ENCODE results near the gene SETD1A.

The SETD1A gene

DNA sequence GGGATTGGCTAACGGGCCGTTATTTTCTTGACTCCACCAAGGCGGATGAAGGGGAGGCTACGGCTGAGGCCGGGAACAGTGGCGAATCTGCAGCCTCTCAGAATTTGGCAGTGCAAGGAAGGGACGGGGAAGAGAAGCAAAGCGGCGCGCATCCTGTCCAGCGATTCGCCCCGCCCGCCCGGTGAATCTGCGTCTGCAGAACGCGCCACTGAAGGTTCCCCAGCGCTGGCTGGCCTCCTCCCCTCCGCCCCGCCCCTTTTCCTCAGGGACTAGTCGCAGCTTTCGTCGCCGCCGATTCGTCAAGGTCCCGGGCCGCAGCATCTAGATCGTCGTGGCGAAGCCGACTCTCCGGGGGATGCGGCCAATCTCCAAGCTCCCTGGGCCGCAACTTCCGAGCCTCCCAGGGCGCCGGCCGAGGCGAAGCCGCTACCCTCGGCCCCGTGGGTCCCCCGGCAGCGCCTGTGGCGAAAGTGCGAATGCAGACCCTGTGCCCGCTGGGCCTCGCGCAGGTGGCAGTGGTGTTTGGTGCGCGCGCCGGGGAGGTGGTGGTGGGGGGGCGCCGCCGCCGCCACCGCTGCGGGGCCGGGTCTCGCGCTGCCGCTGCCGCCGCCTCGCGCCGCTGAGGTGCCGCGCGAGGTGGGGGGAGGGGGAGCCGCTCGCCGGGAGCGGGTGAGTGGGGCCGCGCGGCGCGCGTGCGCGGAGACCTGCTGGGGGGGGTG lies at the start of gene SETD1A:
SETD1A (plus strand) TSS at position 299 of the 719 bp plus-strand sequence. CDS start 978 bp downstream, outside the sequence.
- peak; percentile 96 for DNase-seq (ENCODE audit: low spot score)

DNA sequence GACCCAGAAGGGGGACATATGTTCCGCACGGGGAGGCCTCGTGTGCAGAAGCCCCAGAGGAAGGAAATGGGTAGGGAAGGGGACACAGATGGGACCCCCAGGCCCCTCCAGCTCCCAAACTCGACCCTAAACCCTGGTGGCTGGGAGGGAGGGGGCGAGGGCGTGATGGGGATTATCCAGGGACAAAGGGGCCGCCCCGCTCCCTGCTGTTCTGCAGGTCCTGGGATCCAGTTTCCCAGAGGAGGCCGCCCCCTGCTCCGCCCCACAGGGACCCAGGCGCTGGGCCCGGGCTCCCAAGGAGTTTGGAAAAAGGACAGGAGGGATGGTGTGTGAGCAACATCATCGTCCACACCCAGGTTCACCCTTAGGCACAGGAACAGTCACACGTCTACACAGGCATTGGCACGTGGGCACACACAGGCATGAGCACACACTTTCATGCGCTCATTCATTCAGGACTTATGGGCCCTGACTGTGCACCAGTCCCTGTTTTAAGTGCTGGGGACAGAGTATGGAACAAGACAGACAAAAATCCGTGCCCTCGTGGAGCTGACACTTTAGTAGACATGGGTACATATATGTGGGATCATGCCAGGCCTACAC lies 47.0 kb upstream of the SETD1A start:
- DNase-seq (ENCODE audit: low spot score) = no peak

DNA sequence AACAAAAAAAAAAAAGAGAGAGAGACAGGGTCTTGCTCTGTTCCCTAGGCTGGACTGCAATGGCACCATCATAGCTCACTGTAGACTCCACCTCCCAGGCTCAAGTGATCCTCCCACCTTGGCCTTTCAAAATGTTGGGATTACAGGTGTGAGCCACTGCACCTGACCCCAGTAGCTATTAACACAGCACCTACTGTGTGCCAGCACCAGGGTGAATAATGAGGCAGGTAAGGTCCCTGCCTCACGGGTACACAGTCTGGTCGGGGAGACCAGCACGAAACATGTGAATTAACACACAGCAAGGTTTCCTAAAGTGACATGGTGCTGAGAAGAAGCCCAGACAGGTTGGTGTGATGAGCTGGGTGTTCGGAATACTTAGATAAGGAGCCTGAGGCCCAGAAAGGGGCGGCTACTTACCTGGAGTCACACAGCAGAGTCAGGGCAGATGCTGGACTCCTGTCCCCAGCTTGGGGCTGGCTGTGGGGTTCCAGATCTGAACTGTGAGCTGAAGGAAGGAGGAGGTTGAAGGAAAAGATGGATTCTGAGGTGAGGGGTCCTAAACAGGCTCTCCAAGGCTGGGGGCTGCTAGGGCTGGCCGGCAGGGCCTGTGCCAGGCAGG lies 44.7 kb upstream of the SETD1A start:
- DNase-seq (ENCODE audit: low spot score) = no peak

DNA sequence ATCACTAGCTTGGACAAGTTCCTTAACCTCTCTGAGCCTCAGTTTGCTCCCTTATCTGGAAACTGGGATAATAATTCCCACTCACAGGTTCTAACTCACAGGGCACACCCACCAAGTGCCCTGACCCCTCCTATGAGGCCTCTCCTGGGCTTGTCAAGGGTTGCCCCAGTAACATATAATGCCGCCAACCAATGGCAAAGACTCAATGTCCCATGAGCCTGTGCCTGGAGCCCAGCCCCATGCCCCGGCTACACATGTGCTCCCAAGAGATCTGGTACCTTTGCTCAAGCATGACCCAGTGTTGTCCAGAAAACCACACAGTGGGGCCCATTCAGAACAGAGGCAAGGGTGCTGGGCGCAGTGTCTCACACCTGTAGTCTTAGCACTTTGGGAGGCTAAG lies 42.7 kb upstream of the SETD1A start:
- DNase-seq (ENCODE audit: low spot score) = peak; percentile 38

DNA sequence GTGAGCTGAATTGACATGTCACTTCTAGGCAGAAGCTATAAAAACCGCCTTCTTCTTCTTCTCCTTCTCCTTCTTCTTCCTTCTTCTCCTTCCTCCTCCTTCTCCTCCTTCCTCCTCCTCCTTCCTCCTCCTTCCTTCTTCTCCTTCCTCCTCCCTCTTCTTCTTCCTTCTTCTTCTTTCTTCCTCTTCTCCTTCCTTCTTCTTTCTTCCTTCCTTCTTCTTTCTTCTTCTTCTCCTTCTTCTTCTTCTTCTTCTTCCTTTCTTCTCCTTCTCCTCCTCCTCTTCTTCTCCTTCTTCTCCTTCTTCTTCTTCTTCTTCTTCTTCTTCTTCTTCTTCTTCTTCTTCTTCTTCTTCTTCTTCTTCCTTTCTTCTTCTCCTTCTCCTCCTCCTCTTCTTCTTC lies 38.9 kb upstream of the SETD1A start:
- no peak for DNase-seq (ENCODE audit: low spot score)

DNA sequence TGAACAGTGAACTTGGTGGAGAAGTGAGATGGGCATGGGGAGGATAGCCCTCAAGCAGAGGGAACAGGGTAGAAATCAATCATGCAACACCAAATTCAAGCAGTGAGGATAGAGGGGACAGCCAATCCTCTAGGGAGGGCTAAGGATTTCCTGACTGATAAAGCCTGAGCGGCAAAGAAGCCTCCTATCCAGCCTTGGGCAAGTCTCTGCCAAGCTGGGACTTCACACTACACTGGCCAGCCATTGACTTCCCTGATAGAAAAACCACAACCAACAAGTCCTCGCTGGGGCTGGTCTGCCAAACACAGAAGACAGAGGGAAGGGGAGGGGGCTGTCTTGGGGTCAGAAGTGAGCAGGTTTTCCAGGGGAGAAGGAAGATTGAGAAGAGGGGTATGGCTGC lies 36.7 kb upstream of the SETD1A start:
- no peak for DNase-seq (ENCODE audit: low spot score)

DNA sequence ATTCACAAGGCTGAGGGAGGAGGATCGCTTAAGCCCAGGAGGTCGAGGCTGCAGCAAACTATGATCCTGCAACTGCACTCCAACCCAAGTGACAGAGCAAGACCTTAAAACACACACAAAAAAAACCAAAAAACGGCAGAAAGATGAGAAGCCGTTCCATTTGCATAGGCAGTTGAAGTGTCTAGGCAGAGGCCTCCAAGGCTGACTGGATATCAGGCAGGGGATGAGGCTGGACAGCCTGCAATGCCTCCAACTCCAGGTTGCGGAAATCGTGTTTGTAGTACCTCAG lies 36.2 kb upstream of the SETD1A start:
- no peak for DNase-seq (ENCODE audit: low spot score)

DNA sequence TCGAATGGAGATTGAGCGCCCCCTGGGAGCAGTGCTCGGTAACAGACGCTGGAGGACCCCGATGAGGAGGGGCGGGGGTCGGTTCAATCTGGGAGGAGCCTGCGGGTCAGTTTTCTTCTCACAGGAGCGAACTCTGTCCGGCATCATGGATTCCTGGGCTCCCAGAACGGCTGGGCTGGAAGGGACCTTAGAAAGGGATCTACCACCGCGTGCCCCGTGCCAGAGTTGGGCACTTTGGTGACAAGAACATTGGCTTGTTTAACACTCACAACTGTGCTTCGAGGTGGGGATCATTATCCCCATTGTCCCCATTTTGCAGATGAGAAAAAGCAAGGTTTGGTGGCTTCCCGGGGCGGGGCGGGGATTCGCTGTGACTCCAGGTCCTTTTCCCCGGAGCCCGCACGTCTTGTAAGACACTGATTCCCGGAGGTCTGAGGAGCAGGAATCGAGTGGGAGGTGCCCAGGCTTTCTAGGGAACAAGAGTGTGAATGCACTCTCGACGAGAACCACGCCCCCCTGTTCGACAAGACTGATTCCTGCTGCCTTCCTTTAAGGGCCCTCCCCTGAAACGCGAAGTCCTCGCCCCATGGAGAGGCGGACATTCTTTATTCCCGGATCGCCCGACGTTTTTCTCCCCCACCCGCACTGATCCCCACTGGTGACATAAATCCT lies 35.7 kb upstream of the SETD1A start:
- DNase-seq (ENCODE audit: low spot score) = peak; percentile 86

DNA sequence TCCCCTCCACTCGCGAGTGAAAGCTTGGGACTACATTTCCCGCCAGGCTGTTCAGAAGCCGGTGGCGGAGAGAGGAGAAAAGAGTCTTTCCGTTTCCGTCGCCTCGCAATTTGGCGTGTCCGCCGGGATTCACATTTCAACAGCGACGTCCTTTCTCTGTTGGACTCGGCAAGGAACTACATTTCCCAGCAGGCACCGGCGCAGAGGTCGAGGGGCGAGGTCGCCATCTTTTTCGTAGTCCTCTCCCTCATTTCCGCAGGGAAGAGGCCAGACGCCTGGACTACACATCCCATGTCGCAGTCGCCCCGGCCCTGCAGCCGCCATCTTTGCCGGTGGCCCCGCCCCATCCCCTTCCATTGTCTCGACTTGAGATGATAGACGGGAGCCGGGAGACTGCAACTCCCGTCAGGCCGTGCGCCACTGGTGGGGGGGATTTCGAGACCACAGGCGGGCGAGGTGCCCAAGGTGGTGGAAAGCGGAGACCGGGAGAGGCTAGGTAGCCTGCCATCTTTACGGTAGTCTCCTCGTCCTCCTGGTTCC lies 35.1 kb upstream of the SETD1A start:
- DNase-seq (ENCODE audit: low spot score) = peak; percentile 95

DNA sequence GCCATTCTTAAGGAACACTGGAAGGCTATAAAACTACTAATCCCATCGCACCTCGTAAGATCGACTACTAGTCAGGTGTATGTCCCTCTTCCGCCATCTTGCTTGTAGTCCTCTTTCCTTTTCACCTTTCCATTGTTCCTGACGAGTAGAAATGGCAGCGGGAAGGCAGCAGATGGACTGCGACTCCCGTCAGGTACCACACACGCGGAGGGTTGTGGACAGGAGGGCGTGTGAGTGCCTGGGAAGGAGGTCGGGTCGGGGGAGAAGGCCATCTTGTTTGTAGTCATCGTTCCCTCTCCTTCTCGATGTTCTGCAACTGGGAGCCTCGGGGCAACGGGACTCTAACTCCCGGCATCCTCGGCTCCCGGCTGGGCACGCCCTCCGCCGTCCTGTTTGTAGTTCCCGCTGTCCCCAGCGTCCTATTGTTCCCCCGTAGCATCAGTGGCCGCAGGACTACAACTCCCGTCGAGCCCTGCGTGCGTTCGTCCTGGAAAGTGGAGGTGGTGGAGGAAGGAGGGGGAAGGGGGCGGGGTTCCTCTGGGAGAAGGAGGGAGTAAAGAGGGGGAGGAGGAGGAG lies 34.5 kb upstream of the SETD1A start:
- DNase-seq (ENCODE audit: low spot score) = peak; percentile 95

DNA sequence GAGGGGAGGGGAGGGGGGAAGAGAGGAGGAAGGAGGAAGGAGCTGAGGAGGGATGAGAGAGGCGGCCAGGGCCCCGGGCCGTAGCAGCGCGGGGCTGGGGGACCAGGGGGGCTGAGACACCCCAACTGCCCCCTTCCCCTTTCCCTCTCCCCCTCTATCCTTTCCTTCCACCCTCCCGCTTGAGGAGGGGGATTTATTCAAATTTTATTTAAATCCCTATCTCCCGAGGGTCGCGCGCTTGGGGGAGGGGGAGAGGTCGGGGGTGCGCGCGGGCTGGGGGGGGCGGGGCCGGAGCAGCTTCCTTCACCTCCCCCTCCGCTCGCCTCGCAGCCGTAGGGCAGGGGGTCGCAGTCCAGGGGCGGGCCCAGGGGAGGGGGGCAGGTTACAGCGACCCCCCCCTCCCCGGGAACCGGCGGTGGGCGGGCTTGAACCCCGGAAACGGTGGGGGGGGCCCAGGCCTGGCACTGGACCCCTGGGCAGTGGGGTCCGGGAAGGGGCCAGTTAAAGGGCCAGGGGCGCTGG lies 33.9 kb upstream of the SETD1A start, which contains the start of gene FBXL19:
FBXL19 (plus strand) TSS at position 19 of the 522 bp plus-strand sequence. CDS start 2,183 bp downstream, outside the sequence.
- DNase-seq (ENCODE audit: low spot score) = no peak

DNA sequence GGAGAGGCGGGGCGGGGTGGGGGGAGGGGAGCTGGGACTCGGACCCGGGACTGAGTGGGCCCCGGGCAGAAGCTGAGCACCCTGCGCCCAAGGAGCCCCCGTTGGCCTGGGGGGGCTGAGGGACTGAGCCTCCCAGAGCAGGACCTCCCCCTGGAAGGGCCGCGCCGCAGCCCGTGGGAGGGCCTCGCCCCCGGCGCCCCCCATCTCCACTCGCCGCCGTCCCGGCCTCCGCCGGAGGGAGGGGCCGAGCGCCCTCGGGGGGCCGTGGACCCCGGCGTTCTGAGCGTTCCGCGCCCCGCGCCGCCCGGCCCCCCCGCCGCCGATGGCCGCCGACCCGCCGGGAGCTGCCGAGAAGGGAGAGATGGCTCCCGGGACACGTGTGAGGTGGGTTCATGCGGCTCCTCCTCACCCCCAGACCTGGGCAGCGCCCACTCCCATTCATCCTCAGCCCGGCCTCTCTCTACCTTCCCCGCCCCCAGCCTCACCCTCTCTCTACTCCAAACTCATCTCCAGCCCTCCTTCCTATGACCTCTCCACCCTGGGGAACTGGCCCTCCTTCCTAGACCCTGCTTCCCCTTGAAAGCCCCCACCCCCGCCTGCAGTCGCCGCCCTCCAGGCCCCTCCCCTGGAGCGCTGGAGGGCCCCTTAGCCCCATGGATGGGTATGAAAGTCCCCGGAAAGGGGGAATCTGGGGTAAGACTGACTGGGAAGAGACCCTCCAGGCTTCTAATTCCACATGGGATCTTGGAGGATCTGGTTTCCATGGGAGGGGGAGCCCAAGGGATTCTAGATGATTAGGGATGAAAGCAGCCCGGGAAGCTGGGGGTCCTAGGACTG lies 33.3 kb upstream of the SETD1A start:
- DNase-seq (ENCODE audit: low spot score) = peak; percentile 14

DNA sequence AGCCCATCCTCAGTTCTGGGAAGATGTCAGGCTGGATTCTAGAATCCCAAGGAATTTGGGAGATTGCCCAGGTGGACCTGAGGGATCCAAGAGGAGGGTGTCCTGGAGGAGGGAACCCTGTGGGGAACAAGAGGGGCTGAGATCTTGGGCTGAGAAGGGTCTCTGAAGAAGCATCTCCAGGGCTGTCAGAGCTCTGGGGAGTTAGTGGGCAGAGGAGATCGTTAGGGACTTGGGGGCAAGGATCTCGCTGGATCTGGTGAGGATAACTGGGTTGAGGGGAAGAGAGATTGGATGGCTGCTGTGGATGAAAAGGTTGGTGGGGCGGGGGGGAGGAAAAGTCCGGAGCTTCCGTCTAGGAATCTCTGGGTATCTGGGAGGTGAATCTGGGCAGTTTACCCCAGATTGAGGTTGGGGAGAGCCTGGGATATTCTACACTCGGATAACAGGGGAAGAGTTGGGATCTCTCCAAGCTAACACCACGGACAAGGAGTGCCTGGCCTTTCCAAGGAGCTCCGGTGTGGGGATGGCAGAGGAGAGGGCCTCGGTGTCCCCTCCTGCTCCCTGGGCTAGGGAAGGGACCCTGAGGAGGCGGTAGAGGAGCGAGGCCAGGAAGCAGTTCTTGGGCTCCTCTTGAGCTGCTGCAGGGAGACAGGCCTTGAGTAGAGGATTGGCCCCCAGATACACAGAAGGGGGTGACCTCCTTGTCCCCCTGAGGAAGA lies 32.5 kb upstream of the SETD1A start:
- DNase-seq (ENCODE audit: low spot score) = no peak

DNA sequence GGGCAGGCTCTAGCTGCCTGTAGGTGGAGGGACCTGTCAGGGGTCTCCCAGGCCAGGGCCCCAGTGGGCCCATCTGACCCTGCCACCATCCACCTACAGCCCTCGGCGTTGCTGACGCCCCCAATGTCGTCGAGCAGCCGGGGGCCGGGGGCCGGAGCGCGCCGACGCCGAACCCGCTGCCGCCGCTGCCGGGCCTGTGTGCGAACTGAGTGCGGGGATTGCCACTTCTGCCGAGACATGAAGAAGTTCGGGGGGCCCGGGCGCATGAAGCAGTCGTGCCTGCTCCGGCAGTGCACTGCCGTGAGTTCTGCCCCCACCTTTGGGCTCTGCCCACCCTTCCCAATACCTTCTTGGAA lies 31.9 kb upstream of the SETD1A start:
- no peak for DNase-seq (ENCODE audit: low spot score)

DNA sequence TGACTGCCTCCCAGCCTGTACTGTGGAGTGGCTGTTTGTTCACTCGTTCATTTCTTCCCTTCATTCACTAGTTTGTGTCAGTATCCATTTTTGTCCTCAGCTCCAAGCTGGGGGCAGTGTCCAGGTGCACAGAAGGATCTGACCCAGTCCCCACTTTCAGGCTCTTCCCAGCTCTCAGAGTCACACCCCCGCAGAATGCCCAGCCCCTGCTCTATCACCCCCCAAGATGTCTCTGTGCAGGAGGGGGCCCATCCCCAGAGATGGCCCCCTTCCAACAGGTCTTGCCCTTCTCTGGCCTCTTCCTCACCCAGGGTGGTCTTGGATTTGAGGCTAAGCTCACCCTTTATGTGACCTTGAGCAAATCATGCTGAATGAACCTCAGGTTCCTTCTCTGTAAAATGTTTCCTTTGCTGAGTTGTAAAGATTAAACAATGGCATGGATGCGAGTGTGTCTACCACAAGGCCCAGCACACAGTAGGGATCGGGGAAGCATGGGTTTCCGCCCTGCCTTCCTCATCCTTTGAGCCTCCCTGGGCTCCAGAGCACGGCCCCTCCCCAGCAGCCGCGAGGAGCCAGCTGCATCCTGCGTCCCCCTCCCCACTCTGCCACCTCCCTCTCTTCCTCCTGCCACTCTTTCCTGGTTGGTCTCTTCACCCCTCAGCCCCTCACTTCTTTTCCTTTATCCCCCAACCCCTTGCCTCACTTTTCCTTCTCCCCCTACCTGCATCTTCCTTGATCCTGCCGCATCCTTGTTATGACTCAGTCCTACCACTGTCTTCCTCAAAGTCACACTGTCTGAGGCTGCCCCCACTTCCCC lies 31.4 kb upstream of the SETD1A start:
- no peak for DNase-seq (ENCODE audit: low spot score)

DNA sequence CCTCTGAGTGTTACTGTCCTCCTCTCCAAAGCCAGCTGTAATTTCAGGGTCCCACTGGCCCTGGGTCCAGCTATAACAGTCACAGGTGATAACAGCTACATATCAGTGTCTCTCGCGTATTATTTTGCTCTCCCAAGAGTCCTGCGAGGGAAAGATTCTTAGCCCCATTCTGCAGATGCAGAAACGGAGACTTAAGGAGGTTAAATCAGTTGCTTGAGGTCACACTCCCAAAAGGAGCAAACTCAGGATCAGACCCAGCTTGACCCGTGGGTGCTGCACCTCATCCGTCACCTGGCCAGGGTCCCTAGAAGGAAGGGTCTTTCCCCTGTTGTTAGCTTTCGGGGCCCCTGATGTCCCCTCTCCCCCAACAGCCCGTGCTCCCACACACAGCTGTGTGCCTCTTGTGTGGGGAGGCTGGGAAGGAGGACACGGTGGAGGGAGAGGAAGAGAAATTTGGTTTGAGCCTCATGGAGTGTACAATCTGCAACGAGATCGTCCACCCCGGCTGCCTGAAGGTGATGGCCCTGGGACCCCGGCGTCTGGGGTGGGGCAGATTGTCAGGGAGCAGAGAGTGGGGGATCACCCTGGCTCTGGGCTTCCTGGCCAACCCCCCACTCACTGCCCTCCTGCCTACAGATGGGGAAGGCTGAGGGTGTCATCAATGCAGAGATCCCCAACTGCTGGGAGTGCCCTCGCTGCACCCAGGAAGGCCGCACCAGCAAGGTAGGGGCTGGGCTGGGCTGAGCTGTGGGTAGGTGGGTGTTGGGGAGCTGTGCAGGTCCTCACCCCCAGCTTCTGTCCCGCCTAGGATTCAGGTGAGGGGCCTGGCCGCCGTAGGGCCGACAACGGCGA lies 30.4 kb upstream of the SETD1A start:
- no peak for DNase-seq (ENCODE audit: low spot score)

DNA sequence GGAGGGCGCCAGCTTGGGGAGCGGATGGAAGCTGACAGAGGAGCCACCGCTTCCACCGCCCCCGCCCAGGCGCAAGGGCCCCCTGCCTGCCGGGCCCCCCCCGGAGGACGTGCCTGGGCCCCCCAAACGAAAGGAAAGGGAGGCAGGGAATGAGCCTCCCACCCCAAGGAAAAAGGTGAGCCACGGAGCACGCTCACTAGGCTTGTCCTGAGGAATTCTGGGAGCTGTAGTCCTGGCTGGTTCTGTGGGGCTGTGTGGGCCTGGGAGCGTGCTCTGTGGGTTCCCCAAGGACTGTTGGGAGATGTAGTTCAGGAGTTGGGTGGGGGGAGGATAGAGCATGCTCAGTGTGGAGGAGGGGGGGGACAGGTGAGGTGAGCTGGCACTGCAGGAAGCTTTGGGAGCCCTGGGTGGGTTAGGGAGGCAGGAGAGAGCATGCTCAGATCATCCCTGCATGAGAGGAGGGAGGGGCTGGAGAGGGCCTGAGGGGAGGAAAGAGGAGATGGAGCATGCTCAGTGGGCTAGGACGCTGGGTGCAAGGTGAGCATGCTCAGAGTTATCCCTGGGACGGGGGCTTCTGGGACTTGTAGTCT lies 29.7 kb upstream of the SETD1A start:
- DNase-seq (ENCODE audit: low spot score) = peak; percentile 62

DNA sequence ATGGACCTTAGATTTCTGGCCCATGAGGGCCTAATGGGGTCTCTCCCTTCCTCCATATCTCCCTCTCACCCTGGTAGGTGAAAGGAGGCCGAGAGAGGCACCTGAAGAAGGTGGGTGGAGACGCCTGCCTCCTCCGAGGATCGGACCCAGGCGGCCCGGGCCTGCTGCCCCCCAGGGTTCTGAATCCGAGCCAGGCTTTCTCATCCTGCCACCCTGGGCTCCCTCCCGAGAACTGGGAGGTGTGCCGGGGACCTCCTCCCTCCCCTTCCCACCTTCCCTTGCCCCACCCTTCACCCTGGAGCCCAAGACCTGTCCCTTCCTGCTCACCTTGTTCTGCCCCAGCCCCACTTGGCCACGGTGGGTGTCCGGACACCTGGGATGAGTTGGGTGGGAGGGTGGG lies 29.2 kb upstream of the SETD1A start:
- no peak for DNase-seq (ENCODE audit: low spot score)

All from germinal center (tissue), 1 donor.